A549 treated with GW870086 at 1 μM for 4 hours (cell line): ENCODE measurements around the gene YES1. TPM values are rescaled to one million over a fixed set of nuclear protein-coding genes. Genes with fewer than 3 reads are reported as not detected.

Experiments used
- total RNA-seq: library from RNA; stranded (reverse); fragments of 200-300 nt; extraction: Qiagen RNA extraction; gene quantifications from 5 replicates; pipeline ENCODE4 v1.2.3, GENCODE V29; 2022; ENCODE audit warnings: low read depth

Gene YES1
- 14.9 to 32.0 TPM (median 22.7 TPM) in 5 replicates for total RNA-seq

GRCh38 chr18:811892-812375 is at the start of gene YES1:
Gene YES1, minus strand, starts transcription at chr18:812242. Its CDS starts 55,415 bp downstream, at chr18:756827.

GRCh38 chr18:712401-713134 is 99.5 kb downstream of the YES1 start, which contains the start of gene ENOSF1:
Gene ENOSF1, minus strand, starts transcription at chr18:712630. Its CDS starts 43 bp downstream, at chr18:712587.

Other genes starting within 250 kb of the YES1 start
- gene CETN1, start 231.9 kb downstream of the YES1 start, total RNA-seq, result not detected in 5 replicates
- not detected in 5 replicates for gene CLUL1, start 215.3 kb downstream of the YES1 start, total RNA-seq
- gene TYMS, start 154.6 kb downstream of the YES1 start, total RNA-seq, result 166 to 177 TPM (median 168 TPM) in 5 replicates
- gene ENOSF1, start 99.6 kb downstream of the YES1 start, total RNA-seq, result 22.2 to 29.3 TPM (median 24.8 TPM) in 5 replicates
- not detected in 5 replicates for gene ADCYAP1, start 92.6 kb upstream of the YES1 start, total RNA-seq